DND-41 (cell line): ENCODE data around the gene PBRM1.

Experiments used
- EZH2 ChIP-seq: IDR thresholded peaks from 3 replicates; pipeline ENCODE4 v1.6.1; 2012; ENCODE audit warnings: borderline replicate concordance, low read depth, mild to moderate bottlenecking, moderate library complexity, low read length, inconsistent platforms; ENCODE audit not compliant: severe bottlenecking
- TF ChIP-seq, protein P1 (sequence below): IDR thresholded peaks from 2 replicates; pipeline ENCODE4 v1.5.1; 2012; ENCODE audit warnings: borderline replicate concordance, low read length, moderate library complexity, mild to moderate bottlenecking; ENCODE audit not compliant: poor library complexity, severe bottlenecking; ENCODE audit errors: extremely low read depth

- TF ChIP-seq EZH2 = no peak
- TF ChIP-seq, protein P1, sequence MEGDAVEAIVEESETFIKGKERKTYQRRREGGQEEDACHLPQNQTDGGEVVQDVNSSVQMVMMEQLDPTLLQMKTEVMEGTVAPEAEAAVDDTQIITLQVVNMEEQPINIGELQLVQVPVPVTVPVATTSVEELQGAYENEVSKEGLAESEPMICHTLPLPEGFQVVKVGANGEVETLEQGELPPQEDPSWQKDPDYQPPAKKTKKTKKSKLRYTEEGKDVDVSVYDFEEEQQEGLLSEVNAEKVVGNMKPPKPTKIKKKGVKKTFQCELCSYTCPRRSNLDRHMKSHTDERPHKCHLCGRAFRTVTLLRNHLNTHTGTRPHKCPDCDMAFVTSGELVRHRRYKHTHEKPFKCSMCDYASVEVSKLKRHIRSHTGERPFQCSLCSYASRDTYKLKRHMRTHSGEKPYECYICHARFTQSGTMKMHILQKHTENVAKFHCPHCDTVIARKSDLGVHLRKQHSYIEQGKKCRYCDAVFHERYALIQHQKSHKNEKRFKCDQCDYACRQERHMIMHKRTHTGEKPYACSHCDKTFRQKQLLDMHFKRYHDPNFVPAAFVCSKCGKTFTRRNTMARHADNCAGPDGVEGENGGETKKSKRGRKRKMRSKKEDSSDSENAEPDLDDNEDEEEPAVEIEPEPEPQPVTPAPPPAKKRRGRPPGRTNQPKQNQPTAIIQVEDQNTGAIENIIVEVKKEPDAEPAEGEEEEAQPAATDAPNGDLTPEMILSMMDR = no peak
Observed at GRCh38 chr3:52521488-52521824, 164.3 kb downstream of the PBRM1 start.
